GM19438 (cell line): ENCODE results near the gene PIEZO2.

Source experiments
- ATAC-seq: cut with Tn5 transposase; IDR thresholded peaks from one replicate; pipeline ENCODE4 v1.9.1; 2021; ENCODE audit warnings: low read depth; ENCODE audit not compliant: unreplicated experiment

Gene PIEZO2

GRCh38 chr18:10715791-10716190 lies 433.6 kb downstream of the PIEZO2 start:
- ATAC-seq, result no peak

DNA sequence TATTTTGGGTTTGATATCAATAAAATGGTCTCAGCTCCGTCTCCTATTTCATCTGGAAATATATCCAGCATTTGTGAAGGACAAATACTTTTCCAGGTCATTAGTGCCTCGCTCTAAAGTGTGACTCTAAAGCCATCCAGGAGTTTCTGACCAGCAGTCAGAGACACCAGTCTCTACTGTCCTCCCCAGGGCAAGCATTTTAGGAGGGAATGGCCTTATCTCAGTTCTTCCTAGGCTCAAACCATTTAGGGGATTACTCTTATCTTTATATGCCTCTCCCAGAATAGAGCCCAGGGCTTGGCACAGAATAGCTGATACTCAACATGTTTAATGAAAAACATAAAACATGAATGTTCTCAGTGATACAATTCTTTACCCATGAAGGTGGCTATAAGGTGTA lies 436.0 kb downstream of the PIEZO2 start:
- no peak for ATAC-seq

DNA sequence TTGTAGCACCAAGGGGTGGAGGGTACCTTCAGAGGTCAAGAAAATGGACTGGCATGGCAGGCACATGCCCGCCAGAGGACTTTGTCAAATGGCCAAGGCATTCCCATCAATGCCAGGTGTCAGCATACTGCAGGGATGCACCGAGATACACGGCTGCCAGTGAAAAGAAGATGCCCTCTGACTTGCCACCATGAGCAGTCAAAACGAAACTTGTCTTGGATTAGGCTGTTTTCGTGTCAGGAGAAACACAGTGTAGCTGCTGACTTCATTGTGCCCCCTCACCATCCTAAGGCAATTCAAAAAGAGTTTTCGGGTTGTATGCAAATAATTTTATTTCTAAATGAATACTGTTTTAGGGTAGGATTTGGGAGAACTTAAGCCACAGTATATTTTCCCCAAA lies 442.1 kb downstream of the PIEZO2 start:
- ATAC-seq, result no peak

- no peak for ATAC-seq
Measured at GRCh38 chr18:10705786-10706185, 443.6 kb downstream of the PIEZO2 start.

- no peak for ATAC-seq
Measured at GRCh38 chr18:10705291-10705690, 444.1 kb downstream of the PIEZO2 start.

DNA sequence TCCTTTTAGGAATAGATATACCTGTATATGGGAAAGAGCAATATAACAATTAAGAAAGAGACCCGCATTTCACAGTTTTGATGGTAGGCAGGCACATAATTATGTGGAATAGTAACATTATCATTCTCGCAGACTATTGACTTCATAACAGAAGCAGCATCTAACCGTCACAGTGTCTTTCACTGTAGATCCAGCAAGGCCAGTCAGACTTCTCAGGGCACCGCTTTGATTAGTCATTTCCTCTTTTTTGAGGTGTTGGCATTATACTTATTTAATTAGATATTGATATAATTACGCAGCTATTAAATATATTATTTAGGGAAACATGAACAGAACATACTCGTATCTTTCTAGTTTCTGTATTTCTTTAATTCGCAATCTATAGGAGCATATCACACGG lies 447.2 kb downstream of the PIEZO2 start:
- no peak for ATAC-seq

GRCh38 chr18:10690366-10690765 lies 459.0 kb downstream of the PIEZO2 start:
- no peak for ATAC-seq

GRCh38 chr18:10690035-10690329 lies 459.4 kb downstream of the PIEZO2 start:
- no peak for ATAC-seq

DNA sequence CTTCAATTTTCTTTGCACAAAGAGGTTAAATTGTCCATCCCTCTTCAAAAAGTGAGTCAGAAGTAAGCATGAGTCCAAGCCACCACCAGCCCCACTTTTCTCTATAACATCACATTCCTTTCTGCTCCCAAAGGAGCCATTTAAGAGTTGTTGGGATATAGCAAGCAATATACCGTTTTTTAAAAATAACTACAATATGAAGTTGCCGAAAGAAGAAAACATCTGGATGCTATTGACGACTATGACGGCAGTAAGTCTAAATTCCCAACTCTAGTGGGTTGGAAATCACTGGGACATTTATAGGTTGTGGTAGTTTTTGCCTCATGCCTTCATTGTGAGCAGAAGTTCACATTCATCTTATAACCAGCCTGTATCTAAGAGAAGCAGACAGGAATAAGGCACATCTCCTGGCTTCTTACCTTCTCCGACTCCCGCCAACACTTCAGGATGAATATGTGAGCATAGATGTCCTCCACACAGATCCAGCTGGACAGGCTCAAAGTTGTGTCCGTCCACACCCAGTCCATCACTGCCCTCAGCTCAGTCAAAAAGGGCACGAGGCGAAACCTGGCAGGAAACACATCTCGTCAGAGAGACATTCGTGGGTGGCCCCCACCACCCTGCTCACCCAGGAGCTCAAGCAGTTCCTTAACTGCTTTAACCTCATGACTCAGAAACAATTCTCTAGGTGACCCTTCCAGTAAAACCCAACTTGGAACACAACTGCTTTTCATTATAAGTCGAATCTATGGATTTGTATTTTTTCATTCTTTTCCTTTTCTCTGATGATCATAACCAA lies 459.9 kb downstream of the PIEZO2 start:
- no peak for ATAC-seq

DNA sequence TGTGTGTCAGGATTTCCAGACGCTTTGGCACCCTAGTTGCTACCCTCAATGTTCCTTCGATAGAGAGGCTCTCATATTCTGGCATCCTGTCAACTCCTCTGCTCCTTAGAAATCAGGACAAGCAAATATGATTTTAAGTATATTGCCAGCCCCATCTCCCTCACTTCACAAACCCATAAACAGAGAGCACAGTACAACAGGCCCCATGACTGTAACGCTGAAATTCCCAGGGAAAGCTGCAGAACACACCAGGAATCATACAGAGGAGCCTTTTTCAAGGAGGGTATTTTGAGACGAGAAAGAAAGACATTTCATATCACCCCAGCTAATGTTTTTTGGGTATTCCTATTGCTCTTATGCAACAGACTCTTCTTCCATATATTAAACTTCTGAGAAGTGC lies 460.6 kb downstream of the PIEZO2 start:
- no peak for ATAC-seq

GRCh38 chr18:10687161-10687925 lies 462.0 kb downstream of the PIEZO2 start:
- no peak for ATAC-seq

- ATAC-seq, result no peak
Measured at GRCh38 chr18:10686308-10686707, 463.1 kb downstream of the PIEZO2 start.

DNA sequence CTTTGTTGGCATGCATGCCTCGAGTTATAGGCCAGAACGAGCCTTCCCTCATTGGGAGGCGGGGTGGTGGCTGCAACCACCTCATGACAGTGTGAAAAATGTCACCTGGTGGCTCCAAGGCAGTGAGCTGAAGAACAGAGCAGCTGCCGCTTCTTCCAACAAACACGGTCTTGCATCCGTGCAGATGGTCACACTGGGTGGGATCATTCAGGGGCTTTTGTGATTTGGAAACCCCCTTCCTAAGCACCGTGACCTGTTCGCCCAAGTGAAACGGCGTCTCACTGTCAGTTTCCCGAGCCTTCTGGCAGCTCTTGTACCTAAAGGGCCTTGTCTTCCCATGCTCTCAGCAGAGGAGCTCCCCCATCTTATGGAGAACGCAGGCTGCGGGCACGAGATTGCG lies 463.9 kb downstream of the PIEZO2 start:
- no peak for ATAC-seq

GRCh38 chr18:10682368-10682714 lies 467.0 kb downstream of the PIEZO2 start:
- no peak for ATAC-seq

DNA sequence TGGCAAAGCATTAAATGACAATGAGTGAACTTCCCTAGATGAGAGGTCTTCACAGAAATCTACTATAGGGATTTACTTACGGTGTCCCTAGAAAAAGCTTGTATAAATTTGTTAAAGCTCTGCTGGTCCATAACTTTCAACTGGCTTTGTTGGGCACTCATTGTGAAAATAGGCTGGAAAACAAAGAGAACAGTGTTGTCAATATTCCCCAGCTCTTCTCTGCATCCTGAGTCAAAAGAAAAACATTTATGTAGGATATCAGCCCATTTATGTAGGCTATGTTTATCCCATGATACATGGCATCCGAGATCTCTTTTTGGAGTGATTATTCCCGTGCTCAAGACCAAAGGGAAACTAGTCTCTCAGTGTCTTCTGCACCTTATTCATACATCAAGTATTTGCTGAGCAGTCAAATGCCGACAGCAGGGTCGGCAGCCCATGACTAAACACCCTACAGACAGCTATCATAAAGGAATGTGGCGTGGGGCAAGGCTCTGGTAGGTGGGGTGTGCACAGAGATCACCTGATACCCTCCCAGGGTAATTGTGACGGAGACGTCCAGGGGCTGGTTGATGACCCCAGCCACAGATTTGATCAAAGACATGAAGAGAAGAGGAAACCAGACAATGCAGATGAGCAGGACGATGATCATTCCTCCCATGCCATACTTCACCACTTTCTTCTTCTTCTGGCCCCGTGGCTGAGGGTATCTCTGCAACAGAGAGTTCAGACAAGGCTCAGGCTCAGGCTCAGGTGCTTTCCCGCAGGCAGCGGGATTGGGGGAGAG lies 467.6 kb downstream of the PIEZO2 start:
- no peak for ATAC-seq

- ATAC-seq, result no peak
Measured at GRCh38 chr18:10680271-10680596, 469.1 kb downstream of the PIEZO2 start.

DNA sequence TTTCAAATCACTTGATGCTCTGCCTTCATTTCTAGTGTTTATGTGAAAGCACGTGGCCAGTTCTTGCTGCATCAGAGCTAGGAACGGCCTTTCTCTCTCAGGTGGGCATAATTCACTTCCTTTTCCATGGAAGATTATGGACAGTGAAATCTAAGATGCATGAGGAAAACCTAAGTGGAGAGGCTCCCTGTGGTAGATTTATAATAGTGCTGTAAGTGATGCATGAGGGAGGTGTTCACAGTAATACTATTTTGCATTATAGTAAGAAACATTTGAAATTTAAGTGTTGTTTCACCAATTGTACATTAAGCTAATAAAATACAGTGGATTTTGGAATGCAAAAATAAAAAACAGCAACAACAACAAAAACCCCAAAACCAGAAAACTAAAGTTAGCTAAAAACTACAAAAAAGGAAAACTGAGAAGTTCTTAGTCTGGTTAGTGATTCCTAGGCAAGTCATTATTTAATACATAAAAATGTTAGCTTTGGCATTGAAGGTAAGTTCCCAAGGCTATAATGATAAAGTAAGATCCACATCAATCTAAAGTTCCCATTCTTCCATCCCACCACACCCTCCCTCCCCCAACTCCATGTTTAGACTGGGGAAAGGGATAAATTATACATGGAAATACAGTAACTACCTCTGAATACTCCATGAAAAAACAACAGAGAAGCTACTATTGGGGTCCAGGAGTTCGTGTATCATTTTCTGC lies 469.7 kb downstream of the PIEZO2 start:
- no peak for ATAC-seq

DNA sequence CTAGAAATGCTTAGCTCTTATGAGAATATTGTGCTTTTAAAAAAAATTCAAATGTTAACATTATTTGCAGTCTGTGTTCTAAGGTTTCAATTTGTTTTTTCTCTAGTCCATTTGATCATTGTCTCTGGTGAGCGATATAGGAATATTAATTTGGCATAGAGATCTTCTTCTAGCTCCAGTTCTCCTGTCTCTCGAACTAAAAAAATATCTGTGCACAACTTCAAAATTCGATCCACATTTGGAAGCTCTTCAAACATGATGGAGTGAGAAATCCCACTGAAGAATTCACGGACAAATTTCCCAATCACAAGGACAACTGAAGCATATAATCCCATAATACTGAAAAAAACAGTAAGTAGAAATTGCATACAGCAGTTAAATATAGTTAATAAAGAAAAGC lies 477.9 kb downstream of the PIEZO2 start:
- ATAC-seq, result no peak

- no peak for ATAC-seq
Measured at GRCh38 chr18:10670856-10671255, 478.5 kb downstream of the PIEZO2 start.

GRCh38 chr18:10669441-10670100 lies 479.8 kb downstream of the PIEZO2 start:
- no peak for ATAC-seq

- no peak for ATAC-seq
Measured at GRCh38 chr18:10663750-10664149, 485.6 kb downstream of the PIEZO2 start.
